ENCODE data around the gene CYP4V2. TPM values are rescaled to one million over a fixed set of nuclear protein-coding genes. Genes with fewer than 3 reads are reported as not detected.

The CYP4V2 gene
- polyA plus RNA-seq, 1 donor from 2014 or later = 5.6 TPM

GRCh38 chr4:186255122-186255521 is 63.8 kb downstream of the CYP4V2 start:
- H3K9me3 ChIP-seq (ENCODE audit: low read length) = no peaks in the 10 kb centered on the region
- H3K9ac ChIP-seq (ENCODE audit: low read length) = no peak overlapping the region
- H3K27ac ChIP-seq (ENCODE audit: low read length) = no peak overlapping the region
- H3K9me2 ChIP-seq (ENCODE audit: insufficient read depth, low read length) = no peaks in the 10 kb centered on the region
- no peaks in the 10 kb centered on the region for H3K79me2 ChIP-seq (replicated peaks; ENCODE audit: insufficient read depth, low read length)
- no peak overlapping the region for H3K4me3 ChIP-seq (ENCODE audit: low read length)
- H3K4me2 ChIP-seq (ENCODE audit: low read length) = no peak overlapping the region
- no peaks in the 10 kb centered on the region for H4K20me1 ChIP-seq (ENCODE audit: insufficient read depth)
- no peaks in the 10 kb centered on the region for H3K27me3 ChIP-seq (ENCODE audit: insufficient read depth, low read depth, low read length)
- H3F3A ChIP-seq (ENCODE audit: insufficient read depth, low read length, poor library complexity, severe bottlenecking) = no peaks in the 10 kb centered on the region
- TF ChIP-seq REST (IDR thresholded peaks at IDR 0.05; ENCODE audit: borderline replicate concordance) (no peak), EZH2 (IDR thresholded peaks at IDR 0.05; ENCODE audit: borderline replicate concordance, insufficient read depth, low read length, poor library complexity, severe bottlenecking) (no peak), MXI1 (conservative IDR thresholded peaks at IDR 0.05; ENCODE audit: poor library complexity, severe bottlenecking) (no peak), SMC3 (conservative IDR thresholded peaks at IDR 0.05; ENCODE audit: poor library complexity) (no peak), EP300 (conservative IDR thresholded peaks at IDR 0.05; ENCODE audit: poor library complexity, severe bottlenecking) (no peak), CTCF (IDR thresholded peaks at IDR 0.05; ENCODE audit: poor library complexity, severe bottlenecking) (no peak), RAD21 (conservative IDR thresholded peaks at IDR 0.05) (no peak), POLR2AphosphoS5 (IDR thresholded peaks at IDR 0.05) (no peak), TAF1 (IDR thresholded peaks at IDR 0.05; ENCODE audit: low read depth) (no peak)
- H2AFZ ChIP-seq (ENCODE audit: low read depth, low read length) = no peak overlapping the region
- no peaks in the 10 kb centered on the region for H3K36me3 ChIP-seq (ENCODE audit: insufficient read depth, low read length)

- Histone ChIP-seq H3K4me3 (ENCODE audit: low read length) (no peak overlapping the region), H4K20me1 (ENCODE audit: insufficient read depth) (no peaks in the 10 kb centered on the region), H3K9me2 (ENCODE audit: insufficient read depth, low read length) (no peaks in the 10 kb centered on the region), H3F3A (ENCODE audit: insufficient read depth, low read length, poor library complexity, severe bottlenecking) (no peaks in the 10 kb centered on the region), H3K79me2 (replicated peaks; ENCODE audit: insufficient read depth, low read length) (no peaks in the 10 kb centered on the region), H3K9ac (ENCODE audit: low read length) (no peak overlapping the region), H3K4me2 (ENCODE audit: low read length) (no peak overlapping the region), H3K27ac (ENCODE audit: low read length) (no peak overlapping the region), H3K9me3 (ENCODE audit: low read length) (no peaks in the 10 kb centered on the region), H3K27me3 (ENCODE audit: insufficient read depth, low read depth, low read length) (no peaks in the 10 kb centered on the region), H3K36me3 (ENCODE audit: insufficient read depth, low read length) (no peaks in the 10 kb centered on the region), H2AFZ (ENCODE audit: low read depth, low read length) (no peak overlapping the region)
- TF ChIP-seq RAD21 (conservative IDR thresholded peaks at IDR 0.05) = no peak
Observed at GRCh38 chr4:186258216-186258811, 66.9 kb downstream of the CYP4V2 start.

- no peaks in the 10 kb centered on the region for H3K36me3 ChIP-seq (ENCODE audit: insufficient read depth, low read length)
- no peak for TF ChIP-seq EP300 (conservative IDR thresholded peaks at IDR 0.05; ENCODE audit: poor library complexity, severe bottlenecking)
- TF ChIP-seq TAF1 (IDR thresholded peaks at IDR 0.05; ENCODE audit: low read depth) = no peak
- no peak for TF ChIP-seq REST (IDR thresholded peaks at IDR 0.05; ENCODE audit: borderline replicate concordance)
- TF ChIP-seq POLR2AphosphoS5 (IDR thresholded peaks at IDR 0.05) = no peak
- TF ChIP-seq SMC3 (conservative IDR thresholded peaks at IDR 0.05; ENCODE audit: poor library complexity) = no peak
- TF ChIP-seq MXI1 (conservative IDR thresholded peaks at IDR 0.05; ENCODE audit: poor library complexity, severe bottlenecking) = no peak
- no peak for TF ChIP-seq RAD21 (conservative IDR thresholded peaks at IDR 0.05)
- TF ChIP-seq EZH2 (IDR thresholded peaks at IDR 0.05; ENCODE audit: borderline replicate concordance, insufficient read depth, low read length, poor library complexity, severe bottlenecking) = no peak
- no peak for TF ChIP-seq CTCF (IDR thresholded peaks at IDR 0.05; ENCODE audit: poor library complexity, severe bottlenecking)
Observed at GRCh38 chr4:186260117-186260503, 68.7 kb downstream of the CYP4V2 start.

More at GRCh38 chr4:186260117-186260503, 68.7 kb downstream of the CYP4V2 start:
- no peaks in the 10 kb centered on the region for H3K27me3 ChIP-seq (ENCODE audit: insufficient read depth, low read depth, low read length)
- no peaks in the 10 kb centered on the region for H3K79me2 ChIP-seq (replicated peaks; ENCODE audit: insufficient read depth, low read length)
- no peak overlapping the region for H3K9ac ChIP-seq (ENCODE audit: low read length)
- H2AFZ ChIP-seq (ENCODE audit: low read depth, low read length) = no peak overlapping the region
- no peak overlapping the region for H3K27ac ChIP-seq (ENCODE audit: low read length)
- no peak overlapping the region for H3K4me3 ChIP-seq (ENCODE audit: low read length)
- no peak overlapping the region for H3K4me2 ChIP-seq (ENCODE audit: low read length)
- H3K9me2 ChIP-seq (ENCODE audit: insufficient read depth, low read length) = no peaks in the 10 kb centered on the region
- H3K9me3 ChIP-seq (ENCODE audit: low read length) = no peaks in the 10 kb centered on the region
- H3F3A ChIP-seq (ENCODE audit: insufficient read depth, low read length, poor library complexity, severe bottlenecking) = no peaks in the 10 kb centered on the region
- no peaks in the 10 kb centered on the region for H4K20me1 ChIP-seq (ENCODE audit: insufficient read depth)
